HCT116 (cell line): ENCODE measurements around the gene SLC12A8. TPM values are rescaled to one million over a fixed set of nuclear protein-coding genes. Genes with fewer than 3 reads are reported as not detected.

ENCODE experiments used
- ATAC-seq: fragments of 200-7000 bp; cut with Tn5 transposase; 2 replicates; pipeline ENCODE4 v1.9.1; 2020; ENCODE audit warnings: mild to moderate bottlenecking, moderate library complexity
- BruUV-seq: library from RNA; stranded (reverse); fragments of 400-500 nt; replicated peaks from 2 replicates; lab custom pipeline; 2021; lab: Mats Ljungman, UMichigan
- CTCF ChIA-PET: fragments of 300-600 bp; sonication (Branson Sonifier 250); formaldehyde crosslinking; loops from one replicate; lab custom pipeline; 2021; ENCODE audit warnings: antibody characterized with exemption; lab: Charles Lee
- POLR2A ChIA-PET: fragments of 300-600, 350-600 bp; sonication (Branson Sonifier 250); formaldehyde crosslinking; loops from one replicate; lab custom pipeline; 2021; ENCODE audit warnings: antibody characterized with exemption; lab: Charles Lee
- RAD21 ChIA-PET, 2 experiments: fragments of 300-600 bp; sonication (Branson Sonifier 250); formaldehyde crosslinking; loops; one replicate each; lab custom pipeline; 2023; ENCODE audit warnings: low total read pairs in 2 of 2; ENCODE audit not compliant: uncharacterized antibody in 2 of 2, unreplicated experiment in 2 of 2, low non-redundant PET in 1 of 2; lab: Charles Lee
- DNase-seq: peaks from one replicate; pipeline ENCODE4 v3.0.0-alpha.2; 2010; ENCODE audit warnings: low read depth, low spot score
- H2AFZ ChIP-seq: fragments of 200-600 bp; shearing (Covaris generic), sonication (generic); 2 replicates; pipeline ENCODE4 v1.6.1; 2017; ENCODE audit warnings: low read depth, mixed run types, mixed read lengths, antibody characterized with exemption, low read length; ENCODE audit not compliant: poor library complexity, severe bottlenecking
- H3K27ac ChIP-seq: 2 replicates; pipeline ENCODE4 v1.5.1; 2012; ENCODE audit warnings: low read depth, low read length
- H3K27me3 ChIP-seq: fragments of 200-600 bp; sonication (generic); 2 replicates; pipeline ENCODE4 v1.6.1; 2016; ENCODE audit warnings: mixed run types, low read length, mixed read lengths; ENCODE audit not compliant: insufficient read depth
- H3K36me3 ChIP-seq, 2 experiments: fragments of 200-500 bp in 1 of 2; fragments of 200-600 bp in 1 of 2; sonication (Bioruptor generic) in 1 of 2; sonication (generic) in 1 of 2; 2 replicates each; pipeline versions ENCODE4 v1.5.1 to v1.6.1; 2014 to 2016; ENCODE audit warnings: low read length in 2 of 2, inconsistent platforms in 1 of 2, mixed read lengths in 1 of 2, mixed run types in 1 of 2; ENCODE audit not compliant: insufficient read depth in 2 of 2, control insufficient read depth in 1 of 2
- H3K4me1 ChIP-seq, 2 experiments: fragments of 200-600 bp in 1 of 2; sonication (generic) in 1 of 2; 2 replicates each; pipeline versions ENCODE4 v1.5.1 to v1.6.1; 2012 to 2017; ENCODE audit warnings: low read length in 2 of 2, inconsistent platforms in 1 of 2, mild to moderate bottlenecking in 1 of 2, mixed read lengths in 1 of 2, mixed run types in 1 of 2, moderate library complexity in 1 of 2; ENCODE audit not compliant: insufficient read depth in 2 of 2, control insufficient read depth in 1 of 2
- H3K4me2 ChIP-seq: fragments of 200-600 bp; sonication (generic); 2 replicates; pipeline ENCODE4 v1.6.1; 2017; ENCODE audit warnings: mixed run types, low read length, mixed read lengths
- H3K4me3 ChIP-seq, 2 experiments: fragments of 200-600 bp in 1 of 2; sonication (generic) in 1 of 2; replicated peaks in 1 of 2; 2 replicates each; pipeline ENCODE4 v1.5.1; 2011 to 2016; ENCODE audit warnings: low read length in 2 of 2, control low read depth in 1 of 2, low read depth in 1 of 2, mild to moderate bottlenecking in 1 of 2, mixed read lengths in 1 of 2, mixed run types in 1 of 2
- H3K79me2 ChIP-seq: fragments of 200-600 bp; sonication (generic); 2 replicates; pipeline ENCODE4 v1.6.1; 2017; ENCODE audit warnings: mild to moderate bottlenecking, mixed run types, low read length, moderate library complexity, mixed read lengths; ENCODE audit not compliant: insufficient read depth
- H3K9ac ChIP-seq: fragments of 200-600 bp; sonication (generic); 2 replicates; pipeline ENCODE4 v1.6.1; 2016; ENCODE audit warnings: low read length, mixed read lengths
- H3K9me2 ChIP-seq: fragments of 200-600 bp; sonication (generic), shearing (Covaris generic); 2 replicates; pipeline ENCODE4 v1.6.1; 2017; ENCODE audit warnings: mixed run types, mild to moderate bottlenecking, moderate library complexity; ENCODE audit not compliant: insufficient read depth
- H3K9me3 ChIP-seq, 2 experiments: fragments of 200-500 bp in 1 of 2; fragments of 200-600 bp in 1 of 2; sonication (Bioruptor generic) in 1 of 2; sonication (generic) in 1 of 2; 2 replicates each; pipeline ENCODE4 v1.6.1; 2014 to 2017; ENCODE audit warnings: low read length in 2 of 2, mixed read lengths in 2 of 2, inconsistent platforms in 1 of 2, low read depth in 1 of 2, mild to moderate bottlenecking in 1 of 2, mixed run types in 1 of 2, moderate library complexity in 1 of 2; ENCODE audit not compliant: control insufficient read depth in 1 of 2, insufficient read depth in 1 of 2
- H4K20me1 ChIP-seq: fragments of 200-600 bp; sonication (generic), shearing (Covaris generic); 2 replicates; pipeline ENCODE4 v1.6.1; 2017; ENCODE audit warnings: mixed run types, mild to moderate bottlenecking, moderate library complexity; ENCODE audit not compliant: insufficient read depth
- CEBPB ChIP-seq: IDR thresholded peaks from 2 replicates; pipeline ENCODE4 v1.6.1; 2012; ENCODE audit warnings: low read depth
- EGR1 ChIP-seq: IDR thresholded peaks from 2 replicates; pipeline ENCODE4 v1.6.1; 2012; ENCODE audit warnings: low read depth
- EZH2 ChIP-seq: fragments of 200-600 bp; sonication (generic); IDR thresholded peaks from 2 replicates; pipeline ENCODE4 v1.6.1; 2017; ENCODE audit warnings: antibody characterized with exemption, mixed run types
- EZH2phosphoT487 ChIP-seq: fragments of 200-600 bp; IDR thresholded peaks from 2 replicates; pipeline ENCODE4 v1.6.1; 2018; ENCODE audit warnings: antibody characterized with exemption, borderline replicate concordance
- FOSL1 ChIP-seq: IDR thresholded peaks from 2 replicates; pipeline ENCODE4 v1.6.1; 2012; ENCODE audit warnings: low read depth
- POLR2AphosphoS5 ChIP-seq: IDR thresholded peaks from 2 replicates; pipeline ENCODE4 v1.6.1; 2011; ENCODE audit warnings: mild to moderate bottlenecking, low read depth, low read length, moderate library complexity
- RAD21 ChIP-seq: IDR thresholded peaks from 2 replicates; pipeline ENCODE4 v1.6.1; 2012; ENCODE audit warnings: low read depth, mild to moderate bottlenecking
- SIN3A ChIP-seq: IDR thresholded peaks from 2 replicates; pipeline ENCODE4 v1.6.1; 2012; ENCODE audit warnings: low read depth
- SP1 ChIP-seq: IDR thresholded peaks from 2 replicates; pipeline ENCODE4 v1.6.1; 2012; ENCODE audit warnings: low read depth
- SRF ChIP-seq: IDR thresholded peaks from 2 replicates; pipeline ENCODE4 v1.6.1; 2012; ENCODE audit warnings: low read depth
- TCF7L2 ChIP-seq: IDR thresholded peaks from 2 replicates; pipeline ENCODE4 v1.7.0; 2011; ENCODE audit warnings: borderline replicate concordance, inconsistent platforms; ENCODE audit not compliant: insufficient read depth, insufficient read length; ENCODE audit errors: extremely low read depth
- YY1 ChIP-seq: IDR thresholded peaks from 2 replicates; pipeline ENCODE4 v1.6.1; 2011; ENCODE audit warnings: low read length, low read depth, moderate library complexity, mild to moderate bottlenecking; ENCODE audit not compliant: insufficient replicate concordance; ENCODE audit errors: extremely low read depth
- ZFX ChIP-seq: fragments of 450-650 bp; IDR thresholded peaks from 2 replicates; pipeline ENCODE4 v1.6.1; 2017
- ZNF274 ChIP-seq: fragments of 200-500 bp; sonication (Bioruptor generic); IDR thresholded peaks from 2 replicates; pipeline ENCODE4 v1.6.1; 2014; ENCODE audit warnings: mild to moderate bottlenecking, low read depth, low read length, inconsistent platforms
- intact Hi-C: fragments of 100-400 bp; cut with micrococcal nuclease; formaldehyde crosslinking; loops from 2 replicates; pipeline ENCODE4 v1.10.0; 2022
- total RNA-seq: library from RNA; stranded (reverse); gene quantifications from one replicate; pipeline ENCODE4 v1.2.1, GENCODE V29; 2021; ENCODE audit not compliant: unreplicated experiment
- TF ChIP-seq, protein P1 (sequence below): IDR thresholded peaks from 2 replicates; pipeline ENCODE4 v1.6.1; 2012

The SLC12A8 gene
- total RNA-seq, 1 experiment from 2014 or later: 19.9 TPM

GRCh38 chr3:125143982-125144652 is 68.4 kb downstream of the SLC12A8 start:
- Histone ChIP-seq H3K9me2 (no peaks in the 10 kb centered on the region), H3K9ac (no peak overlapping the region), H3K4me2 (no peak overlapping the region), H3K79me2 (no peaks in the 10 kb centered on the region), H3K27ac (no peak overlapping the region), H3K4me3 (no peak overlapping the region), H4K20me1 (no peaks in the 10 kb centered on the region), H3K4me1 (peaks cover 0 to 5% of the 10 kb centered on the region in 2 experiments; a peak in 1 of 4 replicates), H3K36me3 (no peaks in the 10 kb centered on the region), H3K9me3 (no peaks in the 10 kb centered on the region), H2AFZ (no peak overlapping the region), H3K27me3 (no peaks in the 10 kb centered on the region)
- intact Hi-C loops: no loop called here
- no peak for ATAC-seq
- ChIA-PET CTCF (no interaction called here), POLR2A (no interaction called here), RAD21 (no interaction called here)
- no peak for TF ChIP-seq EGR1
- no peak for TF ChIP-seq ZFX
- TF ChIP-seq SP1: no peak
- no peak for TF ChIP-seq YY1
- no peak for TF ChIP-seq TCF7L2
- TF ChIP-seq, protein P1, sequence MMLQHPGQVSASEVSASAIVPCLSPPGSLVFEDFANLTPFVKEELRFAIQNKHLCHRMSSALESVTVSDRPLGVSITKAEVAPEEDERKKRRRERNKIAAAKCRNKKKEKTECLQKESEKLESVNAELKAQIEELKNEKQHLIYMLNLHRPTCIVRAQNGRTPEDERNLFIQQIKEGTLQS: no peak
- no peak for TF ChIP-seq RAD21
- TF ChIP-seq CEBPB: no peak
- TF ChIP-seq SRF: no peak
- TF ChIP-seq EZH2phosphoT487: no peak
- no peak for TF ChIP-seq FOSL1
- TF ChIP-seq ZNF274: no peak
- TF ChIP-seq SIN3A: no peak
- TF ChIP-seq POLR2AphosphoS5: no peak
- TF ChIP-seq EZH2: no peak
- BruUV-seq: no TSS peak
- no peak for DNase-seq
